ENCODE data around the gene SPEG.
"Not testable (repeated sequence)": the region's sequence is repeated elsewhere in the genome, so short reads cannot be mapped to it uniquely, and the experiment has no call there.

The SPEG gene

DNA sequence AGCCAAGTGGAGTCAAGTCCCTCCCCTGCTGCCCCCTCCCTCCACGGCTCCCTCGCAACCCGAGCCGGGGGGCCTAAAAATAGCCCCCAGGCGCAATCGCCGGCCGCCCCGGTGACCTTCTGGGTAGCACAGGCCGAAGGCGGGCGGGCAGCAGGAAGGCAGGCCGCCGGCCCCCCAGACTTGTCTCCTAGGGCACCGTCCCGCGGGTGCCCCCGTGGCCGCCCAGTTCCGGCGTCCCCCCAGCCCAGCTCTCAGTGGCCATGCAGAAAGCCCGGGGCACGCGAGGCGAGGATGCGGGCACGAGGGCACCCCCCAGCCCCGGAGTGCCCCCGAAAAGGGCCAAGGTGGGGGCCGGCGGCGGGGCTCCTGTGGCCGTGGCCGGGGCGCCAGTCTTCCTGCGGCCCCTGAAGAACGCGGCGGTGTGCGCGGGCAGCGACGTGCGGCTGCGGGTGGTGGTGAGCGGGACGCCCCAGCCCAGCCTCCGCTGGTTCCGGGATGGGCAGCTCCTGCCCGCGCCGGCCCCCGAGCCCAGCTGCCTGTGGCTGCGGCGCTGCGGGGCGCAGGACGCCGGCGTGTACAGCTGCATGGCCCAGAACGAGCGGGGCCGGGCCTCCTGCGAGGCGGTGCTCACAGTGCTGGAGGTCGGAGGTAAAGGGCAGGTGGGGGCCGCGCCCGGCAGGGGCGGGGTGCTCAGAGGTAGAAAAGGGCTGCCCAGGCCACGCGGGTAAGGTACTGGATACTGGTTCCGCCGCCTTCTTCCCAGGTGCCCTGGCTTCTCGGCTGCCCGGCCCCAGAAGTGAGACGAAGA, at the start of gene SPEG:
SPEG (plus strand) TSS at position 126 of the 808 bp plus-strand sequence; CDS start at position 261, 135 bp downstream.
- DNase-seq = no peak

DNA sequence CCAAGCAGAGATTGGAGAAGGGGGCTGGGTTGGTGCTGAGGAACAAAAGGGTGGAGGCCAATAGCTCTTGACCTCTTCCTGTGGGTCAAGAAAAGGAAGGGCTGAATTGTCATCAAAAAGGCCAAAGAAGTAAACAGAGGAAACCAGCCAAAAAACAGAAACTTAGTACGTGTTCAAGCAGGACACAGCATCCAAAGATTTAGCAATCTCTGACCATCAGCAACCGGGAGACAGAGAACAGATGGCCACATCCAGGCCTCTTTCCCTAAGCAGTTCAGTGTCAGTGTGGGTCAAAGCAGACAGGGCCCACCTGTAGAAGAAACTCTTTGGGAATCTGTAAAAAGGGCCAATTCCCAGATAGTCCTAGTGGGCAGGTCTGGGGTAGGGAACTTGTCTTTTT, 49.8 kb upstream of the SPEG start:
- DNase-seq = no peak

DNA sequence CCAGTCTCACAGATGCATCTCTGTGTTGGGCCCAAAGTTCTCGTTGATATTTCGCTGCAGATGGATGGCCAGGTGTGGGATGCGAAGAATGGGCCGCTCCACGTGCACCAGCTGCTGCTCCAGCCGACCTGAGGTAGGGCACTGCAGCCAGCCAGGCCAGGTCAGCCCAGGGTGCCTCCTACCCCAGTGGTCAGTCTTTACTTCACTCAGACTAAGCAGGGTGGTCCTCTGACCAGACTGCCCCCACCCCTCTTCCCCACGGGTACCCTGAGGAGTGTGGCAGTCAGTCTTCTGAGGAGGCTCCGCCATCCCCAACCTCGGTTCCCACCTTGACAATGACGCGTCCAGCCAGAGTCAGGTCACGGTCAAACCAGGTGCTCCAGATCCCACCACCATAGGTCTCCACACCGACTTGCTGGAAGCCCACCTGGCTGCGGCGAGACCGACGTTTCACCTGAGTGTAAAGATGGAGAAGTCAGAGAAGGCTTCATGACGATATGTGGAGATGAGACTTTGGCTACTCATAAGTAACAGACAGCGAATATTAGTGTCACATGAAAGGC, 48.6 kb upstream of the SPEG start:
- no peak for DNase-seq

DNA sequence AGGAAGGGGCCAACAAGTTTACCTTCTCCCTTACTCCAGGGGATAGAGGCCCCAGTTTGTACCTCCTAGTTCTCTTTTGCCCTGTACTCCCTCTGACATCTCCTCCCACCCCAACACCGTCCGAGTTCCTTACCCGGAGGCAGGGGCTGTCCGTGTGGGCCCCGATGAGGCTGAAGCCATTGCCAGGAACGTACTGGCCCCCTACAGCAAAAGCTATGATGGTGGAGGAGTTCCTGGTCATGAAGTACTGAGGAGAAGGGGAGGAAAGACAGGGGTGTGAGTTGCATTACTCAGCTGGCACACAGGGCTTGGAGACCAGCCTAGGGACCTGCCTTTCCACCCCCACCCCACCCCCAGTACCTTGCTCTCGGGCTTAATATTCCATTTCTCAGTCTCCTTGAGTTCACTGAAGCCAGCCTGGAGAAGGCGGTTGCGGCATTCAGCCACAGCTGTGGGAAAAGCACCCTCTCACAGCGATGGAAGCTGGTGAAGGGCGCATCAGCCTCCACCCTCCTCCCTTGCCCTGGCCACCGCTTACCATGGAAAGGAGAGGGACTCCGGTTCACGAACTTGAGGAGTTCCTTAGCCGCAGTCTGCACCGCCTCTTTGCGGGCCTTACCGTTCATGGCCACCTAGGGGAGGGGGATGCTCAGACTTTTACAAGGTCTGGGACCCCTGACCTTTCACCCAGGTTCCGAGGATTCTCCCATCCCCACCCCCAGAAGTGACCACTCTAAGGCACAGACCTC, 47.9 kb upstream of the SPEG start:
- no peak for DNase-seq

DNA sequence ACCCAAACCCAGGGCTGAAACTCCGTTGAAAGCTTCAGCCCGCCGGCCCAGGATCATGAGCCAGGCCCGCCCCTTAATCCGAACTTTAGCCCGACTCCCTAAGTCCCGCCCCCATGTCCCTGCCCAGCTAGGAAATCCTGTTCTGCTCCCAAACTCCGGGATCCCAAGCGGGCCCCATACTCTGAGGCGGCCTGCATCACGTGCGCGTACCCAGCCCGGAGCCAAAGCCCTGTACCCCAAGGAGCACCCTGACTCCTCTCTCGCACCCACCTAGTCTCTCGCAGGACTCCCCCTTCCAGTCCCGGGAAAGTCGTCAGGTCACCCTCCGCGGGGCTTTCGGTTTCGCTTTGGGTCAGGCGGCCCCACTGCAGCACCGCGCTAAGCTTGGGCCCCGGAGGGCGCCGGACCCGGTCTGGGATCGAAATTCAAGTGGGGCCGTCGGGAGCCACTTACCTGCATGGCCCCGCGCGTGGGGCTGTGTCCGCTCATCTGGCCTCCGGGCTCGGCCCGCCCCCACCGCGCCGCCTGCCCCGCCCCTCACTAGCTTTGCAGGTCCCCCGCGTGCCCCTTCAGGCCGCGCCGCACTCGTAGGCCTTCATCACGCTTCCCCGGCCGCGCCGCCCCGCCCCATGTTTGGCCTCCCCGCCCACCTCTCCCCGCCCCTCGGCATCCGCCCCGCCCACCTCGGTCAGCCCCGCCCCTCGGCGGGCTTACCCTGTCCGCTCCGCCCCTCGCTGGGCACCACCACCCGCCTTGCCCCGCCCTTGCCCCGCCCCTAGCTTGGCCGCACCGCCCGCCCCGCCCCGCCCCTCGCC, 47.1 kb upstream of the SPEG start, which contains the start of gene DNPEP:
DNPEP (minus strand) TSS at position 607 of the 815 bp plus-strand sequence; CDS start at position 489, 118 bp downstream.
- DNase-seq = peak; percentile 93

DNA sequence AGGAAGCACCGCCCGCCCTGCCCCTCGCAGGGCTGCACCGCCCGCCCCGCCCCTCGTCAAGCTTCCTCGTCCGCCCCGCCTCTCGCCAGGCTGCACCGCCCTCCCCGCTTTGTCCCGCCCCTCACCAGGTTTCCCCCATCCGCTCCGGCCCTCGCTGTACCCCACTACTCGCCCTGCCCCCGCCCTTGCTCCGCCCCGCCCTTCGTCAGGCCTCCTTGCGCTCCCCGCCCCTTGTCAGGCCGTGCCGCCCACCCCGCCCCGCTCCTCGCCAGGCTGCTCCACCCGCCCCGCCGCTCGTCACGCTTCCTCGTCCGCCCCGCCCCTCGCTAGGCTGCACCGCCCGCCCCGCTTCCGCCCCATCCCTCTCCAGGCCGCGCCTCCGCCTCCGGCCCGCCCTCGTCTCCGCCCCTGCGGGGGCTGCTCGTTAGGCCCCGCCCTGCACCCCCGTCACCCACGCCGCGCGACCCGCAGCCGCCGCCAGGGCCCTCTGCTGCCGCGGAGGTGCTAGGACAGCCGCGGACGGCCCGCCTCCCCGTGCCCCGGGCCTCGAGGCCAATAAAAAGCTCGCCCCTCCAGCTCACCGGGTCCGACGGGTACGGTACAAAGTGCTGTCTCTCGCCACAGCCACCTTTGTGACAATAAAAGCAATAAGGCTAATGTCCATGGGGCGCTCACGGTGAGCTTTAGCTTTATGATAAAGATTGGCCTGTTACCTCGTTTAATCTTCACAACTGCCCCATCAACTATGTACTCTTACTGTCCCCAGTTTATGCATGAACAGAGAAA, 46.3 kb upstream of the SPEG start:
- peak; percentile 93 for DNase-seq

DNA sequence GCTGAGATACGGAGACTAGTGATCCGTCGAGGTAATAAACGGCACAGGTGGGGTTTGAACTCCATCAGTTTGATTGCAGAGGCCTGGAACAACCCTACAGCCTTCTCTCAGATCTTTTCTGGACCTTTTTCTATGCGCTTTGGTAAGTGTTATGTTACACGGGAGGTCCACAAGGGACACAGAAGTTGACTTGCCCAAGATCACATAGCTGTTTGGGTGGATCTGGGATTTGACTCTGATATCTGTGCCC, 45.8 kb upstream of the SPEG start:
- peak; percentile 65 for DNase-seq

DNA sequence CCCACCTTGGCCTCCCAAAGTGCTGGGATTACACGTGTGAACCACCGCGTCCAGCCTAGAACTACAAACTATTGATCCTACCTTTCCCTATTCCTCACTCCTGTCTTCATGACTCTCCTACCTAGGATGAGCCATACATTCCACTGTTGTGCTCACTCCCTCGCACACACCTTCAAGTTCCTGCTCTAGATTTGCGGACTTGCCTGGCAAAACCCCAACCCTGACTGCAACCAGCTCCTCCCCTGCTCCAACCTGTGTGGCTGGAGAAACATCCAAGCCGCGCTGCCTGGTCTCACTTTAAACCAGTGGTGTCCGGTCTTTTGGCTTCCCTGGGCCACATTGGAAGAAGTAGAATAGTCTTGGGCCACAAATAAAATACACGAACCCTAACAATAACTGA, 41.9 kb upstream of the SPEG start:
- no peak for DNase-seq

DNA sequence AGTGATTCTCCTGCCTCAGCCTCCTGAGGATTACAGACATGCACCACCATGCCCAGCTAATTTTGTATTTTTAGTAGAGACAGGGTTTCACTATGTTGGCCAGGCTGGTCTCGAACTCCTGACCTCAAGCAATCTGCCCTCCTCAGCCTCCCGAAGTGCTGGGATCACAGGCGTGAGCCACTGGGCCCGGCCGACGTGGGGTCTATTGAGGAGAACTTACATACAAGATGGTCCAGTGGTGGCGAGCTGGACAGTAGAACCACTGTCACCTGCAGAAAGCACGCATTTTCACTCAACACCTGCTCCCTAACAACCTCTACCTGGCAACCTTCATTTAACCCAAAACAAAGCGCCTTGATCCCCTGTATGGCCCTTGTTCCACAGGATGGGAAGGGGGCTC, 39.6 kb upstream of the SPEG start:
- DNase-seq = not testable (repeated sequence)

DNA sequence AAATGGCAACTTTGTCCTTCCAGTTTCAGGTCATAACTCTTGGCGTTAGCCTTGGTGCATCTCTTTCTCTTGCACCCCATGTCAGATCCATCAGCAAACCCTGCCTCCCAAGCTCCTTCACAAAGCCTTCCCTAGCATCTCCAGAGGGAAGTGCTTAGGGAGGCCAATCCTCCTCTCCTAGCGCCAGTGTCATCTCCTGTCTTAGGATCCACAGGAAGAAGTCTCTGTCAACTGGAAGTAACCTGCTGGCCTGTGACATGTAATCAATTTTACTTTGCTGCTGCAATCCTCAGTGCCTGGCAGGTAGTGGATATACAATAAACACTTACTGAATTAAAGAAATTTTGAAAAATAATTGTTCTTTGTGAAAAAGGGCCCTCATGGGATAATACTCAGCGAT, 39.0 kb upstream of the SPEG start:
- no peak for DNase-seq

DNA sequence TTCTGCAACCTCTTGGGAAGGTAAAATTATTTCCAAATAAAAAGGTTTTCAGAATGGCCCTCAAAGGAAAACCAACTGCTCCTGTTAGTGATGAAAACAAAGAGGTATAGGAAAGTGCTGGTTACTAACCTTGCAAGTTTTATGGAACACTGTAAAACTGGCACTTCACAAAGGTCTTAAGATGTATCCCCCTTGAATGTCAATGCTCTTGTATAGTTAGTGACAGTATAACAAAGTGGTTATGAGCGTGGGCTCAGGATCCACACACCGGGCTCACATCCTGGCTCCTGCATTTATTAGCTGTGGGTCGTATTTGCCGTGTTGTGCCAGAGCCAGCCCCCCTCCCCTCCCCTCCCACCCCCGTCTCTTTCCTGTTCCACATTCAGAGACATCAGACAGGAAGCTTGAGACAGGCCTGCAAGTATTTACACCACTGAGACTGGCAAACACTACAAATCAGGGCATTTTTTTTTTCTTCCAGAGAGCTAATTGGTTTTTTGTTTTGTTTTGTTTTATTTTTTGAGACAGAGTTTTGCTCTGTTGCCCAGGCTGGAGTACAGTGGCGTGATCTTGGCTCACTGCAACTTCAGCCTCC, 37.7 kb upstream of the SPEG start:
- DNase-seq = no peak

DNA sequence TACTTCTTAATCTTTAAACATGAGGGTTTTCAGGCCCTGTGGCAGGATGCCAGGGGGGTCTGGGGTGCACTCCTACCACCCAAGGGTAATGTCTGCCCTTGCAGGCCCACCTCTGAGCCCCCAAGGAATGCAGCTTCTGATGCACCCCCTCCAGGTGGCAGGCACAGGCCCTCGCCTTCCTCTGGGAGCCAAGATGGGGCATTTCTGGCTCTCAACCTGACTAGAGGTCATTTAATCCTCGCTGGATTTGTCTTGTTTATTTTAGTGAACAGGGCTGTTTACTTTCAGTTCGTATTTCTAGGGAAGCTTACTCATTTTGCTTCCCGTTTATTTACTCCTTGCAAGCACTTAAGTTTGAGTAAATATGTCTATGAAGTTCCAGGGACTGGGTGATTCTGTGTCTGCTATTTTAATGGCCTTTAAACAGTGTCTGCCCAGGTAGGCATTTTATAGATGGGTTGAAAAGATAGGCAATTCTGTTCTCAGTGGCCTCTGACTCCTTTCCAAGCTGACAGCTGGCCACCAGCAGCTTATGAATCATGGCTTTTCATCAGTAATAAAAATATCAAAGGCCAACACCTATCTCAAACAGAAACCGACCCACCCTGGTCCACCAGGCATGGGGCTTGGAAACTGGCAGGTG, 35.8 kb upstream of the SPEG start:
- DNase-seq = peak; percentile 72

DNA sequence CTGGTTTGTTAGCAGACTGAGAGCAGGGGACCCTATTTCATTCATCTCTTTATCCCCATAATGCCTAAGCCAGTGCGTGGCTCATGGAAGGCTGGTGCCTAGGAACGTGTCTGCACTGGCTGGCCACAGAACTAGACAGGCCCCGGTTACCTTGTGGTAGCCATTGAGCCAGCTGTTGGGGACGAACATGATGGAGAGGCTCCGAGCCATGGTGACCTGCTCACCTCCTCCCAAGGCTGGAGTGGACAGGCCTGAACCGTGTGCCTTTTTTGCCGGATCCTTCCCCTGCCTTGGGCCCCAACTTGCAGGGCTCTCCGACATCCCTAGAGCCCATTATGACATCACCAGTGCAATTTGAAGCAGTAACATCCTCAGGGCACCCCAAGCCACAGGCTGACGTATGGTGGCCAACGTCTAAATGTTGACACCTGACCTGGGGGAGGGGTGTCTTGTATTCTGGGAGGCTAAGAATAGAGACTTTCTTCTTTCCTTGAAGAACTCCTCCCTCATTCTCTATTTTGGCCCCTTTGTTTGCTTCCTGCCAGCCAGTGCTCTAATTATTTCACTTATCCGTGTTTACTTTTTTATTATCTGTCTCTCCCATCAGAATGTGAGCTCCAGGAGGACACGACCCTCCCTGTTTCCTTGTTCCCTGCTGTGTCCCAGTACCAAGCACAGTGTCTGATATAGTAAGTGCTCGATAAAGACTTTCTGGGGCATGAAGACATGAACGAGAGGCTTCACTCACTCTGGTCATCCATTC, 34.7 kb upstream of the SPEG start:
- no peak for DNase-seq

DNA sequence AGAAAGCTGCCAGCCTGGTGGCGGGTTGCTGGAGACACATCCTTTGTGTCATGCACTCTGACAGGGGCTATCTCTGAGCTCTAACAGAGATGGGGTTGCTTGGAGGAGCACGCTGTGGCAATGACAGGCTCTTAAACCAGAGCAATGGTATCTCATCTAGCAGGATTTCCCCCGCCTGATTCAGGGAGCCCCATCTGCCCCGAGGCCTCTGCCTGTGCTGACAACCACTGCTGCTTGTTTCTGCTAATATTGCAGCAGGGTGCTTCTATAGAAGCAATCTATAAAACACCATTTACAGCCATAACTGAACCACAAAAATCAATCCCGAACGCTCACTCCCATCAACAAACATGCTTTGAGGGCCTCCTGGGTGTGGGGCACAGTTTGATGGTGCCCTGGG, 34.1 kb upstream of the SPEG start:
- no peak for DNase-seq

DNA sequence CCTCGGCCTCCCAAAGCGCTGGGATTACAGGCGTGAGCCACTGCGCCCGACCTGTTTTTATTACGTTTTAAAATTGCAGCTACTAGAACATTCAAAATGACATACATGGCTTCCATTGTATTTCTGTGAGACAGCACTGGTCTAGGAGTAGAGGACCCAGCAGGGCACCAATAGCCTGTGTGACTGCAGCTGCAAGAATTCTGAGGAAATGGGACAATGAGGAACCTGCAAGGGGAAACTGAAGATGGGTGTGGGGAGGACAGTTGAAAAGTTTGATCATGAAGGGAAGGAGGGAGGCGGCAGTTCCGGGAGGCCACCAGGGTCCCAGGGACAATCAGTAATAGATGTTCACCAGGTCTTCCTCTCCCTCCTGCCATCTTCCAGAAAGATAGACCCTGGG, 33.0 kb upstream of the SPEG start:
- no peak for DNase-seq

DNA sequence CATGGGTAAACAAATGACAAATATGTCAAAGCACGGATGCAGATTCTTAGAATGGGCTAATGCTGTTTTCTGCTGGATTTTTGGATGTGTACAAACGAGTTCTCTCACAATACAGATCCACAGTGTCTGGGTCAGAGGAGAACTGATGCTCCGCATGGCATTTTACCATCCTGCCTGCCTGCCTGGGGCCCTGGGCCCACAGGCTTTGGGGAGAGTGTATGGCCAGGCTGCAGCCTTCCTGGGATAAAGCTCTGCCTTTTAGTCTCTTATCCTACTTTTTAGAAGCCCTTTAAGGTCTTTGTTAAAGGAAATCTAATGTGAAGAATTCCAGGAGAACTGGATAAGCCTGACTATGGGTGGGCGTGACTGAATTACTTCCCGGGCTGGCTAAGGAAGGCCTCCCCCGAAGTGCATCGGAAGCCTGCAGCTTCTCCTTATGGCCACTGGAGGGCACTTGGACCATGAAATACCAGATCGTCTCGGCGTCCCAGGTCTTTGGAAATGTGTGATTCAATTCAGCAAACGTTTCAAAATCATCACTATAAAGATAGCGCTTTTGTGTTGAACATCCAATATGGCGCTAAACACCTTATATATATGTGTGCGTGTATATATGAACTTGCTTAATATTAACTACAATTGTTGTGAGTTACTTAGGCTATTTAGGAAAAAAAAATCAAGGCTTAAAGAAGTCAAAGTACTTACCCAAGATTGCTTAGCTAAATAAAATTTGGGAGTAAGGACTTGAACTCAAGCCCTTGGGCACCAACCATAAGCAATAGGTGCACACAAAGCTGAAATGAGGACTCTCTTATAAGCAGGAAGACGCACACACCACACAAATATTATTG, 31.8 kb upstream of the SPEG start:
- DNase-seq = peak; percentile 72

DNA sequence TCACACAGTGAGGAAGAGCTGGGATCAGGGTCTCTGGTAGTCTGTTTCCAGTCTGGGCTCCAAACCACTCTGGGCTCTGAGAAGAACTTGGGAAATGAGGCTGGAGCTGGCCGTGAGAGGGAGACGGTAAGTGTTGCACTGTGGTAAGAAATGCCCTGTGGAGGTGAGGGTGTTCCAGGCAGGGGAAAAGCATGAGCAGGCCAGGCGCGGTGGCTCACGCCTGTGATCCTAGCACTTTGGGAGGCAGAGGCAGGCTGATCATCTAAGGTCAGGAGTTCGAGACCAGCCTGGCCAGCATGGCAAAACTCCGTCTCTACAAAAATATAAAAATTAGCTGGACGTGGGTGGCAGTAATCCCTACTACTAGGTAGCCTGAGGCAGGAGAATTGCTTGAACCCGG, 30.8 kb upstream of the SPEG start:
- no peak for DNase-seq

DNA sequence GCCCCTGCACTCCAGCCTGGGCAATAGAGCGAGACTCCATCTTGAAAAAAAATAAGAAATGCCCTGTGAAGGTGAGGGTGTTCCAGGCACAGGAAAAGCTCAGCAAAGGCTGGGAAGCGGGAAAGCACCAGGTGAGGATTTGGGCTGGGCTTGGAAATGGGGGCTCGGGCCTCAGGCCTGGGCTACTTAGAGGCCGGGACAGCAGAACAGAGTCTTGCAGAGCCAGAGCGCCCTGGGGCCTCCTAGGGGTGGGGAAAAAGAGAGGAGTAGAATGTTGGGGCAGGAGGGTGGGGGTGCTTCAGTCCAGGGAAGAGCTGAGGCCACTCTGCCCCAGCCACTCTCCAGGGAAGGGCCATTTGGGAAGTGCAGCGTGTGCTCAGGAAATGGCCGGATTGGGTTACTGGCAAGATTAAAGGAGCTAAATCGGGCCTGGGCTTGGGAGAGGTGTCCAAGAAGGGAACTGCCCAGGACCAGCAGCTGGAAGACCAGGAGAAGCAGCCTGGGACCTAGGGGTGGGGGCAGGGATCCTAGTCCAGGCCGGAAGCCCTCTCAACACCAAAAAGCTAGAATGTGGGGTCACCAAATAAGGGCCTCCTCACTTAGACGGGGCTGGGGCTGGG, 30.2 kb upstream of the SPEG start:
- DNase-seq = no peak

DNA sequence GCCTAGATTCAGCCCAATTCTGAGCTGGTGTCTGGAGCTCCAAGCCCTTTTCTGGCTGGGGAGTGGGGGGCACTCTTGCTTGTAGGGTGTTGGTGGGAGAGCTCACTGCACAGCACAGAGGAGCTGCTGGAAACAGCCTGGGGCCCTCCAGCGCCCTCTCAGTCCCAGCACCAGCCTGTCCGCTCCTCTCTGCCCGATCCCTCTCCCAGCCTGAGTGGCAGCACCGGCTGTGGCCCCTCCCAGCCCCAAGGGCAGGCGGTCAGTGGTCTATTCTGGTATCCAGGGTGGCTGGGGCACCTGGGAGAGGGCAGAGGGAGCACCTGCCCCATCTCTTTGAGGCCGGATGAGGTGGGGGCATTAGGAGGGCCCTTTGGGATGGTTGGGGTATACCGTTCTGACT, 29.7 kb upstream of the SPEG start:
- no peak for DNase-seq

All from NCI-H510A treated with DMSO at 0.1 percent for 48 hours (cell line).